NCI-H2171 treated with DMSO at 0.1 percent for 48 hours (cell line): ENCODE results near the gene PPP1R13B.
"Not testable (repeated sequence)": the region's sequence is repeated elsewhere in the genome, so short reads cannot be mapped to it uniquely, and the experiment has no call there.

Source experiments
- DNase-seq: peaks from one replicate; lab custom pipeline; 2025; lab: John Stamatoyannopoulos, UW

The PPP1R13B gene

GRCh38 chr14:103834956-103835355 lies 12.4 kb downstream of the PPP1R13B start:
- no peak for DNase-seq

DNA sequence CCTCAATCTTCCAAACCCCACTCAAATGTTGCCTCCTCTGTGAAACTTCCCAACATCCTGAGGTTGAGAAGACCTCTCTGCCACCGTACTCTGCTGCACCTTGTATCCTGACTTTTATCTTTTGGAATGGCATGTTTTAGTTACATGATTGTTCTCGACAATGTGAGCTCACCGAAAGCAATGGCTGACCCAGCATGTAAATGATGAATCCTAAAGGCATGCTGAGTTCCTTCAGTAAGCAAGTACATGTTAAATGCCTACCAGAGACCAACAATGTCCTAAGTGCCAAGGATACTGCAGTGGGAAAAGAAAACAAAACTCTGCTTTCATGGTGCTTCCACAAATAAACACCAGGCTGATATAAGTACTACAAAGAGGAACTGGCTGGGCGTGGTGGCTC lies 13.7 kb downstream of the PPP1R13B start:
- DNase-seq = no peak

- DNase-seq = no peak
Measured at GRCh38 chr14:103832046-103832445, 15.3 kb downstream of the PPP1R13B start.

GRCh38 chr14:103830511-103831270 lies 16.7 kb downstream of the PPP1R13B start:
- DNase-seq = no peak

DNA sequence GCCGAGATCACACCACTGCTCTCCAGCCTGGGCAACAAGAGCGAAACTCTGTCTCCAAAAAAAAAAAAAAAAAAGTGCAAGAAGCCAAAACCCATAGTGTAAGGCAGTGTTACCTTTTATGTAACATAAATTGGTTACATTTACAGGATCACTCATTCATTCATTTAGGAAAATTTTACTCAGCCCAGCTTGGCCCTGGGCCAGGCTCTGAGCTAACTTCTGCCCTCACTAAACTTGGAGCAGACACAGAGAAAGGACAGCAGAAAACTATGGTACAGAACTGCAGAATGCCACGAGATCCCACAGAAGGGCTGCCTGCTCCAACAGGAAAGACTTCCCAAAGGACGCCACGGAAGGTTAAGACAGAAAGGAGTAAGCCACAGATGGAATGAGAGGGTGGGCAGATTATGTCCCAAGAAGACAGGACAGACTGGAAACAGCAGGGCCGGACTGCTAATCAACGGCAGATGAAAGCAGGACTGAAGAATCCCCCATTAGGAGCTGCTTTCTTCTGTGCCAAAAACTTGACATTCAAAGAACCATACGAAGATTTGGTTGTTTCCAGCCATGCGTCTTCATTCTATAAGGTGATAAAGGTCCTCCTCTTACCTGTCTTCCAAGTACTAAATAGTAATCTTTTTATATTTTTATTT lies 18.9 kb downstream of the PPP1R13B start:
- DNase-seq = no peak

GRCh38 chr14:103825101-103825500 lies 22.3 kb downstream of the PPP1R13B start:
- no peak for DNase-seq

GRCh38 chr14:103820908-103821307 lies 26.5 kb downstream of the PPP1R13B start:
- DNase-seq = no peak

- no peak for DNase-seq
Measured at GRCh38 chr14:103820382-103820781, 27.0 kb downstream of the PPP1R13B start.

GRCh38 chr14:103819503-103820307 lies 27.7 kb downstream of the PPP1R13B start:
- DNase-seq = peak; percentile 78

DNA sequence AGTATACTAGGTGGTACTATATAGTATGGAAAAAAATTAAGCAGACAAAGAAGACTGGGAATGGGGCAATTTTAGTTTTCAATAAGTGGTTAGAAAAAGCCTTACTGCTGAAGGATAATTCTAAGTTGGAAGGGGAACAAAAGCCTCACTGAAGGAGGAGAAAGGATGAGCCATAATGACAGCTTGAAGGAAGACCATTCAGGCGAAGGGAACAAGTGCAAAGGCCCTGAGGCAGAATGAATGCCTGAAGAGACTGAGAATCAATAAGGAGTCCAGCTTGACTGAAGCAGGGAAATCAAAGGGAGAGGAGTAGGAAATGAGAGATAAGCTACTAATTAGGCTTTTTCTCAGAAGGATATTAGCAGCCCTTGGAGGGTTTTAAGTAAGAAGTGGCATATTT lies 28.5 kb downstream of the PPP1R13B start:
- DNase-seq = no peak

GRCh38 chr14:103818422-103818821 lies 29.0 kb downstream of the PPP1R13B start:
- DNase-seq = no peak

DNA sequence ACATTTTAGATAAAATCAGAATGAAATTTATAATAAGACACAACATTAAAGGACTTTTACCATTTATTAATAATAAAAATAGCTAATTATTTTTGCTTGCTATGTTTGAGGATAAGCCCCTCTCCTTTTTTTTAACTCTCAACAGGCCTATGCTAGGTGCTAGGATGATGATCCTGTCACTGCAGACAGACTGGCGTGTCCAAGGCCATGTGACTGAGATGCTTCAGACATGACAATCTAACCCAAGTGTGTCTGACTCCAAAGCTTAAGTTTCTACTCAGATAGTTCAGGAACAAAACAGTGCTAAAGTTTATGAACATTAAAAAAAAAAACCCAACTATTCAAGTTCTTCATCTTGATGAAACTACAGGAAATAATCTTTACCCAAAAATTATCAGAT lies 29.8 kb downstream of the PPP1R13B start:
- no peak for DNase-seq

DNA sequence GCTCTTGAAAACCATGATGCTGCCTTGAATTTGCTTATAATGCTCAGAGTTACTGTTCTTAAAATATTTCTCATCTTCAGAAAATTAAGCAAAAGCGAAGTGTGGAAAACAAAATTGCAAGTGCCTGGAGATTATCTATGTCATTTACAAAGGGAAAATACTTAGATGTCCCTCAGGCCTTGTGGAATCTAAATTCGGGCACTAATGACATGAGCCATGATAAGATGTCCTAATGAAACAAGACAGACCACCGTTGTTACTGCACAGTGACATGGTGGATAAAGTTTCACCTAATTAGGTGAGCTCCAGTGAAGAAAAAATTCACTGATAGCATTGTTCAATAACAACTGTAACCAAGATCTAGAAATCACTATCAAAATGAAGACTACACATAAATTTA lies 30.4 kb downstream of the PPP1R13B start:
- DNase-seq = peak; percentile 38

GRCh38 chr14:103815253-103815652 lies 32.1 kb downstream of the PPP1R13B start:
- DNase-seq = no peak

DNA sequence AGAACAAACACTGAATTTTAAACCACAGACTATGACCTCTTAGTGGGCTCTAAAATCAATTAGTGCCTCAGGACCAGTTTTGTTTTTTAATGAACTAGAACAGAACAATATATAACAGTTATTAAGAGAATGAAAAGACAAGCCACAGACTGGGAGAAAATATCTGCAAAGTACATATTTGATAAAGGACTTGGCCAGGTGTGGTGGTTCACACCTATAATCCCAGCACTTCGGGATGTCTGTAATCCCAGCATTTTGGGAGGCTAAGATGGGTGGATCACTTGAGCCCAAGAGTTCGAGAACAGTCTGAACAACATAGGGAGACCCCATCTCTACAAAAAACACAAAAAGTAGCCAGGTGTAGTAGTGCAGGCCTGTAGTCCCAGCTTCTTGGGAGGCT lies 36.2 kb downstream of the PPP1R13B start:
- no peak for DNase-seq

DNA sequence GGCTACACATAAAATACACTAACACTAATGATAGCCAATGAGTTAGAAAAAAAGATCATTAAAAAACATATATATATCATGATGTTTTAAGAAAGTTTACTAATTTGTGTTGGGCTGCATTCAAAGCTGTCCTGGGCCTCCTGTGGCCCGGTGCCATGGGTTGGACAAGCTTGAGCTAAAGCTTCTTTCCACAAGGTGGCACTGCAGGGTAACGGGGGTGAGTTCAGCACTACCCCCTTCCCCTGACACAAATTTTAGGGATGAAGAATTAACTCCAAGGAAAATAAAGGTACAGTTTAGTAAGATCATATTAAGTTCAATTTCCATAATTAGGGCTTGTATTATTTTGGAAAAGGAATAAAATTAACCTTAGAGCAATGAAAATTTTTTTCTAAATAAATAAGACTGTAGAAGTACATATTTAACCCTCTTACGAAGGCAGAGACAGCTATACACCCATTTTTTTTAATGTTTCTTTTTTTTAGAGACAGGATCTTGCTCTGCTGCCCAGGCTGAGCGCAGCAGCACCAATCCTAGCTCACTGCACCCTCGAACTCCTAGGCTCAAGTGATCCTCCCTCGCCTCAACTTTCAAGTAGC lies 38.9 kb downstream of the PPP1R13B start:
- DNase-seq = peak; percentile 79

- DNase-seq = no peak
Measured at GRCh38 chr14:103806805-103807204, 40.6 kb downstream of the PPP1R13B start.

GRCh38 chr14:103805708-103806107 lies 41.7 kb downstream of the PPP1R13B start:
- DNase-seq = no peak

- no peak for DNase-seq
Measured at GRCh38 chr14:103803661-103804060, 43.7 kb downstream of the PPP1R13B start.

DNA sequence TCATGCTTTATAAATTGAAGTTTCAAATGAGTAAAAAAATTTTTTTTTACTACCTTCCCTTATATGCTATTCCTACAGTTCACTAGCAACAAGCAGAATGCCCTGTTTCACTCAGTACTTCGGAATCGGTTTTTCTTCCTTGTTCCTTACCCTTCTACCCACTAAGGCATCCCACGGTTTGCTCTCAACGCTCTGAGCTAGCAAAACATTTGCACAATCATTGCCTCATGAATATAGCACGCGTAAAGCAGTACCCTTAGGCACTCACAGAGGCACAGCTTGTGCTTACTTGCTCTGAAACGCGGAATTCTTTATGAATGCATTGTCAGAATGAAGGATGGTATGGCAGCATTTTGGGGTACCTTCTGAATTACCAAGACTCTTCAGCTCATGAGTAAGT lies 45.0 kb downstream of the PPP1R13B start:
- DNase-seq = no peak

DNA sequence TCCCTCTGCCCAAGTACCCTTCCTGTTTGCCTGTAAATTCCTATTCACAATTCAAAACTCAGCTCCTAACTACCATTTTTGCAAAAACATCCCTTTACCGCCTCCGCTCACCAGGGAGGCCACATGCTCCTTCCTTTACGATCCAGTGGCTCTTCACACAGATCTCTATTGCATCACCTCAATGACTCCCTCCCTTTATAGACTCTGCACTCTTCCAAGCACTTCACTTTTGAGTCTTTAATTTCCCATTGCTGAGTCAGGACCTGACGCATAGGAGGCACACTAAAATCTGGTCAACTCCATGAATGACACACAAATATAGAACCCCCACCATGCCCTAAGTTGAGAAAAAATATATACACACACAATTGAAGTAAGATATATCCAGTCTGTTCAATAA lies 45.9 kb downstream of the PPP1R13B start:
- DNase-seq = peak; percentile 20

DNA sequence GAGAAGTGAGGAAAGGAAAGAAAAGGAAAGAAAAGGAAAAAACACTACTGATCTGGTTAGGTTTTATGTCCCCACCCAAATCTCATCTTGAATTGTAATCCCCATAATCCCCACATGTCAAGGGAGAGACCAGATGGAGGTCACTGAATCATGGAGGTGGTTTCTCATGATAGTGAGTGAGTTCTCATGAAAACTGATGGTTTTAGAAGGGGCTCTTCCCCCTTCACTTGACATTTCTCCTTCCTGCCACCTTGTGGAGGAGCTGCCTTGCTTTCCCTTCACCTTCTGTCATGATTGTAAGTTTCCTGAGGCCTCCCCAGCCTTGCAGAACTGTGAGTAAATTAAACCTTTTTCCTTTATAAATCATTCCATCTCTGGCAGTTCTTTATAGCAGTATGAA lies 54.2 kb downstream of the PPP1R13B start:
- DNase-seq = not testable (repeated sequence)
